AG09309 (cell line): ENCODE measurements around the gene LHFPL6.

Experiments used
- DNase-seq: peaks from one replicate; pipeline ENCODE4 v3.0.0-alpha.2; 2010; ENCODE audit warnings: low read depth
- H3K4me3 ChIP-seq: 2 replicates; pipeline ENCODE4 v1.5.1; 2011; ENCODE audit warnings: mild to moderate bottlenecking, low read depth, low read length, moderate library complexity; ENCODE audit not compliant: control insufficient read depth
- TF ChIP-seq, protein P1 (sequence below): IDR thresholded peaks from 2 replicates; pipeline ENCODE4 v1.5.1; 2011; ENCODE audit warnings: mild to moderate bottlenecking, low read depth, low read length, inconsistent platforms; ENCODE audit not compliant: insufficient read depth, control insufficient read depth; ENCODE audit errors: missing control alignments

LHFPL6 gene

DNA sequence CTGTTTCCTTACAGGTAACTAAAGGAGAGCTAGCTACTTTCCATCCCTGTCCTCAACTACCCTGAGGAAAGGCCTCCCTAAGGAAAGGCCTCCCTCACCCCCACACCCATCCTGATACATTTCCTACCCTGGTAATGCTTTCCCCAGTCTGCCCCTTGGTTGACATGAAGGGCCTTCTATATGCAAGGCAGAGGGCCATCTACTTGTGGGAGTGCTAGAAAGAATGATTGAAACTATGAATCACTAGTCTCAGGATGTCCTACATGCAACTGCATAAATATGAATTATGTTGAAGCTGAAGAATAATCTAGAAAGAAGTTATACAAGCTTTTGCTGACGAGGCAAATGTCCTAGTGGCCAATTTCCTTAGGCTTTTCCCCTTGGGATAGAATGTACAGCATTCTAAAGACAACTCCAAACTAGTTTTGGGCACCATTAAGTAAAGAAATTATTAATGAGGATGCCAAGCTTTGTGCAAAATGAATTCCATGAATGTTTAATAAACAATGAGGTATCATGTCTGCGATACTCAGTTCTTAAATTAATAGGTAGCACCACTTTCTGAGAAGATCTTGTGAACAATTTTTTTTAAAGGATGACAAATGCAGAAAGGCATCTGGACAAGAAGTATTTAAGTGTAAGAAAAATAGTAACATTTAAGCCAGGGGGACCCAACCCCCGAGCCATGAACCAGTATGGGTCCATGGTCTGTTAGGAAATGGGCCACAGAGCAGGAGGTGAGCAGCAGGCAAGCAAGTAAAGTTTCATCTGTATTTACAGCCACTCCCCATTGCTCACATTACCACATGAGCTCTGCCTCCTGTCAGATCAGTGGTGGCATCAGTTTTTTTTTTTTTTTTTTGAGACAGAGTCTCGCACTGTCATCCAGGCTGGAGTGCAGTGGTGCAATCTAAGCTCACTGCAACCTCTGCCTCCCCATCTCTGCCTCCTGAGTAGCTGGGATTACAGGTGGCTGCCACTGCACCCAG lies 223.0 kb downstream of the LHFPL6 start:
- DNase-seq, result no peak
- TF ChIP-seq, protein P1, sequence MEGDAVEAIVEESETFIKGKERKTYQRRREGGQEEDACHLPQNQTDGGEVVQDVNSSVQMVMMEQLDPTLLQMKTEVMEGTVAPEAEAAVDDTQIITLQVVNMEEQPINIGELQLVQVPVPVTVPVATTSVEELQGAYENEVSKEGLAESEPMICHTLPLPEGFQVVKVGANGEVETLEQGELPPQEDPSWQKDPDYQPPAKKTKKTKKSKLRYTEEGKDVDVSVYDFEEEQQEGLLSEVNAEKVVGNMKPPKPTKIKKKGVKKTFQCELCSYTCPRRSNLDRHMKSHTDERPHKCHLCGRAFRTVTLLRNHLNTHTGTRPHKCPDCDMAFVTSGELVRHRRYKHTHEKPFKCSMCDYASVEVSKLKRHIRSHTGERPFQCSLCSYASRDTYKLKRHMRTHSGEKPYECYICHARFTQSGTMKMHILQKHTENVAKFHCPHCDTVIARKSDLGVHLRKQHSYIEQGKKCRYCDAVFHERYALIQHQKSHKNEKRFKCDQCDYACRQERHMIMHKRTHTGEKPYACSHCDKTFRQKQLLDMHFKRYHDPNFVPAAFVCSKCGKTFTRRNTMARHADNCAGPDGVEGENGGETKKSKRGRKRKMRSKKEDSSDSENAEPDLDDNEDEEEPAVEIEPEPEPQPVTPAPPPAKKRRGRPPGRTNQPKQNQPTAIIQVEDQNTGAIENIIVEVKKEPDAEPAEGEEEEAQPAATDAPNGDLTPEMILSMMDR, result no peak

DNA sequence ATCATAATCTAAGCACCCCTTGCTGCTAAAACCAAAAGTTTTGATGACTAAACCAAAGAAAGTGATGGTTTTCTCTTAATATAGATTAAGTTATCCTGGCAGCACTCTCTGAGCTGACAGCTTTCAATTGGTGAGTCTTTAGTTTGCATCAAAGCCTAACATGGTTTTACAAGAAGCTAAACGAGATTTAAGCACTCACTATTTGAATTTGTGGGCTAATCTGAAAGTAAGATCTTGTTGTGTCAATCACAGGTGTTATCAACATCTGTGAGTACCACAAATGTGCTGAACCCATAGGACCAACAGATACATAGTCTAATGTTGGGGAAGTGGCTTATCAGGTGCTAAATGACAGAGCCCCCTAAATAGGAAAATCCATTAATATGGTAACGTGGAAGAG lies 223.9 kb downstream of the LHFPL6 start:
- no peak for DNase-seq
- no peak overlapping the region for H3K4me3 ChIP-seq
- TF ChIP-seq, protein P1, result no peak

More for the DNA sequence above, 223.0 kb downstream of the LHFPL6 start:
- no peak overlapping the region for H3K4me3 ChIP-seq

DNA sequence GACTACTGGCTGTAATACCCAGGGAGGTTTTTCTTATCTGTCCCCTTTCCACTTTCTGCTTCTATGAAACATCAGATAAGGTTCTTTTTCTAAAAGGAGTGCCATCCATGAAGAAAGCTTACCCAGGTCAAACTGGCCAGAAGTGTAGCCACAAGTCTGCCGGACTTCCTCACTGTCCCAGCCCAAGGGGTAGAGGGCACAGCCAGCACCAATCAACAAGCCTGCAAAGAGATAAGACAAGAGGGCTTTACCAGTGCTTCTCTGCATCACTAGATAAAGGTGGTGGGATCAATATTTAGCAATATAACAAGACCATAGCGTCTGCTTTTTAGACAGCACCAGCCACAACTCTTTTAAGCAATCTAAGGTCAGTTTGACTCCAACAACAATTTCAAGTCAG lies 224.7 kb downstream of the LHFPL6 start:
- no peak for DNase-seq
- H3K4me3 ChIP-seq, result no peak overlapping the region
- TF ChIP-seq, protein P1, result no peak

DNA sequence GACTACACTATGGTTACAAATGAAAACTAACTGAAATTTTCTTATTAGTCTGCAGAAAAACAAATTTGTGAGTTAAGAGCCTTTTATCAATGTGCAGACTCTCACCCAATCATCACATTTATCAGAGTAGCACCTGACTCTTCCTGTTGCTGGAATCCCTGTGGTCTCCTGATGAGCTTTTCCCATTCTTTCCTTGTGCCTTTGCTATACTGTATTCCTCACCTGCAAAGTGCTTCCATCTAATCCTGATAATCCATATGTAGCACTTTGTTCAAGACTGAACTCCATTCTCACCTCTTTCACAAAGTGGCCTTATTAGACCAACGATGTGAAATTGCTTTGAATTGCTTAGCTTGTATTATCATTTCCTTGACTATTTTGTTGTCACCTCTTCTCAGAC lies 225.3 kb downstream of the LHFPL6 start:
- no peak for DNase-seq
- TF ChIP-seq, protein P1, result no peak
- H3K4me3 ChIP-seq, result no peak overlapping the region

DNA sequence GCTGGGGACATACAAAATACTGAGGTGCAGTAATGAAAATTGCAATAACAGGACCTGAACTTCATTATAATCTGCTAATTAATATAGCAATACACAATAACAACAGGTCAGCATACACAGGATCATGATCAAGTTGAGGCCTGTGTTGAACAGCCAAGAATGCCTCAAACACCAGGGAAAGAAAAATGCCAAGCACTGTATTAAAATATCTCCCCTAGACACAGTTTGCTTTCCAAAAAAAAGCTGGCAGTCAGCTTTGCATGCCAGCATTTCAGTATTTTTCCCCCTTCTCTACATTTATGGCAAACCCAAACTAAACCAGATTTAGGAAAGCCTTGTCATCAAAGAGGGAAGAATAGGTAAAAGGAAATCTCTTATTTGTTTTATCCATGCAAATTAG lies 226.9 kb downstream of the LHFPL6 start:
- no peak overlapping the region for H3K4me3 ChIP-seq
- TF ChIP-seq, protein P1, result no peak
- no peak for DNase-seq

DNA sequence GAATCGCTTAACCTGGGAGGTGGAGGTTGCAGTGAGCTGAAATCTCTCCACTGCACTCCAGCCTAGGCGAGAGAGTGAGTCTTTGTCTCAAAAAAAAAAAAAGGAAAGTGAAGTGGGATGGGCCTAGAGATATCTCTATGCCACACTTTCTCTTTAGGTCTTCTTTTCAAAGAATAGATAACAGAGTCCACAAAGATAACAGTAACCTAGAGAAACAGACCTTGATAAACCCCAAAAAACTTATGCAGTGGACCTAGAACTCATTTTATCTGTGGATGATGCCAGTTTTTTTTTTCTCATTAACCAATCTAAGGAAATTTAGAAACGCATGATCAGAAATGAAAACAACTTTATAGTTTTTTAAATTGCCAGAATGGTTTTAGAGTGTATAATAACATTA lies 227.4 kb downstream of the LHFPL6 start:
- DNase-seq, result no peak

More for the DNA sequence above, 227.4 kb downstream of the LHFPL6 start:
- TF ChIP-seq, protein P1, result no peak
- H3K4me3 ChIP-seq, result no peak overlapping the region
